AG10803 (cell line): ENCODE measurements around the gene GPR162.

Experiments used
- DNase-seq: peaks from one replicate; pipeline ENCODE4 v3.0.0; 2010; ENCODE audit warnings: low read depth
- H3K4me3 ChIP-seq: 2 replicates; pipeline ENCODE4 v1.5.1; 2011; ENCODE audit warnings: mild to moderate bottlenecking, low read length, control low read depth
- CTCF ChIP-seq: conservative IDR thresholded peaks from 2 replicates; pipeline ENCODE4 v1.5.1; 2011; ENCODE audit warnings: mild to moderate bottlenecking, low read length, control low read depth, inconsistent platforms

GPR162 gene

GRCh38 chr12:6827437-6827911 is 5.9 kb downstream of the GPR162 start:
- H3K4me3 ChIP-seq = peak overlapping the region; percentile 21; the same call in 1 of the 2 replicates
- no peak for TF ChIP-seq CTCF
- DNase-seq = peak; percentile 71

- DNase-seq = peak; percentile 24
- no peak for TF ChIP-seq CTCF
- peak within 1 kb of the TSS; percentile 86 for H3K4me3 ChIP-seq
Observed at GRCh38 chr12:6827982-6828780, 6.6 kb downstream of the GPR162 start, which contains the start of gene P3H3. P3H3 (plus strand) TSS chr12:6828407; CDS start chr12:6828441, 34 bp downstream.

- peak; percentile 56 for DNase-seq
- TF ChIP-seq CTCF = no peak
- H3K4me3 ChIP-seq = peak overlapping the region; percentile 86
Observed at GRCh38 chr12:6828781-6829535, 7.3 kb downstream of the GPR162 start.

- no peak for DNase-seq
- TF ChIP-seq CTCF = peak; percentile 50
- H3K4me3 ChIP-seq = peak overlapping the region; percentile 86
Observed at GRCh38 chr12:6829536-6830220, 8.1 kb downstream of the GPR162 start.

GRCh38 chr12:6830286-6830890 is 8.8 kb downstream of the GPR162 start:
- H3K4me3 ChIP-seq = peak overlapping the region; percentile 86
- TF ChIP-seq CTCF = no peak
- DNase-seq = no peak

GRCh38 chr12:6830999-6831398 is 9.4 kb downstream of the GPR162 start:
- DNase-seq = no peak
- H3K4me3 ChIP-seq = no peak overlapping the region
- no peak for TF ChIP-seq CTCF
